CD4-positive, alpha-beta memory T cell (primary cell): ENCODE results near the gene NPLOC4. TPM values are rescaled to one million over a fixed set of nuclear protein-coding genes. Genes with fewer than 3 reads are reported as not detected.

Experiments used
- CTCF ChIA-PET: fragments of 350-600 bp; sonication (Branson Sonifier 250); formaldehyde crosslinking; loops from one replicate; lab custom pipeline; 2021; ENCODE audit warnings: inconsistent platforms; ENCODE audit not compliant: partially characterized antibody; lab: Charles Lee
- POLR2A ChIA-PET: fragments of 350-600 bp; sonication (Branson Sonifier 250); formaldehyde crosslinking; loops from one replicate; lab custom pipeline; 2021; ENCODE audit not compliant: partially characterized antibody; lab: Charles Lee
- DNase-seq, 5 donors: peaks; one replicate each; pipeline versions ENCODE4 v3.0.0 to v3.0.0-alpha.2; 2020 to 2022; ENCODE audit warnings: mixed read lengths in 1 of 5
- H3K27ac ChIP-seq: one replicate; pipeline ENCODE4 v1.7.0; 2013; ENCODE audit warnings: low read depth, low read length
- H3K27me3 ChIP-seq: 2 replicates; pipeline ENCODE4 v1.7.0; 2013; ENCODE audit warnings: mild to moderate bottlenecking, low read length, moderate library complexity; ENCODE audit not compliant: insufficient read depth
- H3K36me3 ChIP-seq: 2 replicates; pipeline ENCODE4 v1.7.0; 2013; ENCODE audit warnings: mild to moderate bottlenecking, low read length, moderate library complexity; ENCODE audit not compliant: insufficient read depth
- H3K4me1 ChIP-seq: 2 replicates; pipeline ENCODE4 v1.7.0; 2013; ENCODE audit warnings: mild to moderate bottlenecking, low read length, moderate library complexity; ENCODE audit not compliant: insufficient read depth
- H3K4me3 ChIP-seq, 2 donors: one replicate each; pipeline ENCODE4 v1.7.0; 2013; ENCODE audit warnings: low read length in 2 of 2, mild to moderate bottlenecking in 1 of 2
- H3K9me3 ChIP-seq, 2 donors: one replicate each; pipeline ENCODE4 v1.7.0; 2013; ENCODE audit warnings: low read length in 2 of 2, control low read depth in 1 of 2; ENCODE audit not compliant: control insufficient read depth in 1 of 2
- H3K27ac Mint-ChIP-seq, 7 donors: one replicate each; pipeline ENCODE4 v1.8.0; 2020 to 2021; ENCODE audit warnings: mixed read lengths in 7 of 7, mild to moderate bottlenecking in 6 of 7, inconsistent platforms in 3 of 7, moderate library complexity in 3 of 7
- H3K27me3 Mint-ChIP-seq, 2 donors: one replicate each; pipeline ENCODE4 v1.8.0; 2020 to 2021; ENCODE audit warnings: mixed read lengths in 2 of 2
- H3K36me3 Mint-ChIP-seq, 2 donors: one replicate each; pipeline ENCODE4 v1.8.0; 2020 to 2021; ENCODE audit warnings: mixed read lengths in 2 of 2, inconsistent platforms in 1 of 2, mild to moderate bottlenecking in 1 of 2
- H3K4me1 Mint-ChIP-seq, 4 donors: one replicate each; pipeline ENCODE4 v1.8.0; 2020 to 2021; ENCODE audit warnings: mixed read lengths in 4 of 4, mild to moderate bottlenecking in 1 of 4
- H3K4me3 Mint-ChIP-seq, 8 donors: one replicate each; pipeline ENCODE4 v1.8.0; 2020 to 2021; ENCODE audit warnings: mixed read lengths in 8 of 8, mild to moderate bottlenecking in 7 of 8, moderate library complexity in 6 of 8, inconsistent platforms in 3 of 8
- H3K9me3 Mint-ChIP-seq, 8 donors: one replicate each; pipeline ENCODE4 v1.8.0; 2020 to 2021; ENCODE audit warnings: mixed read lengths in 8 of 8, mild to moderate bottlenecking in 5 of 8, inconsistent platforms in 3 of 8, moderate library complexity in 1 of 8
- intact Hi-C: fragments of 100-400 bp; cut with micrococcal nuclease; formaldehyde crosslinking; loops from one replicate; pipeline ENCODE4 v1.15.1; 2023
- polyA plus RNA-seq, 2 donors: library from polyadenylated mRNA; unstranded; fragments of 300-500 nt; fragmentation: Illumina TruSeq; gene quantifications; one replicate each; pipeline ENCODE4 v1.2.3, GENCODE V29; 2021
- total RNA-seq, 2 experiments: library from RNA; stranded (reverse); gene quantifications; one replicate each; pipeline ENCODE4 v1.2.3, GENCODE V29; 2021

Gene NPLOC4
- total and polyA plus RNA-seq, 4 experiments from 2014 or later = 61.1 to 105 (median 80.8) TPM

DNA sequence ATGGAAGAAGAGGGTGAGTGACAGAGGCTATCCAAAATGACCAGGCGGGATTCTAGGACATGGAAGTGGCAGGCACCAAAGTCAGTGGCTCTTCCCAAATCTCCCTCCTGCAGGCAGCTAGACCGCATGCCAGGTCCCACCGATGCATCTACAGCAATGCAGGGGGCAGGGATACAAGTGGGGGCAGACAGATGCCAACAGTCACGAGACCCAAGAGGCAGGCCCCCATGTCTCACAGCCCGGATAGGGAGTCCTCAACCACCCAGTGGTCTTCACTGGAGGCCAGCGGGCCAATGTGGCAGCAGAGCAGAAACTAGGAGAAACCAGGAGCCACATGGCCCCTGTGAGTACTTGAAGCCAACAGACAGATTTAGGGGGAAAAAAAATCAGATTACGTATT is 20.0 kb downstream of the NPLOC4 start:
- H3K4me1 Mint-ChIP-seq = peaks cover 15 to 44% (median 21%) of the 10 kb centered on the region in 4 donors
- peaks cover 17% of the 10 kb centered on the region for H3K4me1 ChIP-seq
- intact Hi-C loops = no loop called here
- no peaks in the 10 kb centered on the region for H3K27me3 Mint-ChIP-seq
- ChIA-PET POLR2A (no interaction called here), CTCF (no interaction called here)
- H3K36me3 ChIP-seq = peaks cover 43% of the 10 kb centered on the region
- H3K36me3 Mint-ChIP-seq = peaks cover 48 to 62% of the 10 kb centered on the region in 2 donors
- H3K27ac ChIP-seq = no peak overlapping the region
- H3K4me3 Mint-ChIP-seq = no peak overlapping the region
- H3K27ac Mint-ChIP-seq = no peak overlapping the region
- H3K27me3 ChIP-seq = no peaks in the 10 kb centered on the region
- H3K9me3 Mint-ChIP-seq = no peaks in the 10 kb centered on the region
- no peak for DNase-seq
- H3K4me3 ChIP-seq = no peak overlapping the region
- no peaks in the 10 kb centered on the region for H3K9me3 ChIP-seq

DNA sequence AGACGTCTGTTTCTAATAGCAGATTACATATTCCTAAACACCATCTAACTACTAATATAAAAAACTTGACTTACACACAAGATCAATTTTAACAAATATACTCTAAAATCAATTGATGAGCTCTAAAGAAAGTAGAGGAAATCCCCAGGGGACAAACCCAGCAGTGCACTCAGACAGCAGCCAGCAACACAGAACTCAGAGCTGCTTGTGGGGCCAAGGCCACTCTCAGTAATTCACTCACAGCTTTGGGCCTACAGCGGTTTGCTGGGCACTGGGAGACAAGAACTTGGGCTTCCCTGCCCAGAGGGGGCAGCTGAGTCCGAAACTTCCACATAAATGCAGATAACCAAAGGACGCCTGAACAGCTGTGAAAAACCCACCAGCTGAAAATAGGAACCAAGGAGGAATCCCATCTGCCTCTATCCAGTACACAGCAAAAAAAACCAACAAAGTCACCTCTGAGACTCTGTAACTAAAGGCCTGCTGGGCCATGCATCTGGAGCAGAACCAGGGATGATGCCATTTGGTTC is 21.4 kb downstream of the NPLOC4 start:
- Mint-ChIP-seq H3K4me3 (peak overlapping the region in 2 of 8 donors; percentile 1 to 49), H3K27ac (peak overlapping the region in 4 of 7 donors; percentile 37 to 92 (median 63)), H3K9me3 (no peaks in the 10 kb centered on the region), H3K36me3 (peaks cover 35 to 49% of the 10 kb centered on the region in 2 donors), H3K27me3 (no peaks in the 10 kb centered on the region), H3K4me1 (peaks cover 15 to 36% (median 20%) of the 10 kb centered on the region in 4 donors)
- CTCF ChIA-PET = interaction anchor here (3.7 kb wide), 1 partner anchor 14 kb away, joined by 11 read pairs; no protein-coding TSS in a partner anchor
- Histone ChIP-seq H3K9me3 (no peaks in the 10 kb centered on the region), H3K27ac (no peak overlapping the region), H3K4me1 (peaks cover 17% of the 10 kb centered on the region), H3K27me3 (no peaks in the 10 kb centered on the region), H3K36me3 (peaks cover 34% of the 10 kb centered on the region), H3K4me3 (no peak overlapping the region)
- POLR2A ChIA-PET = no interaction called here
- DNase-seq = no peak
- intact Hi-C loops = no loop called here

DNA sequence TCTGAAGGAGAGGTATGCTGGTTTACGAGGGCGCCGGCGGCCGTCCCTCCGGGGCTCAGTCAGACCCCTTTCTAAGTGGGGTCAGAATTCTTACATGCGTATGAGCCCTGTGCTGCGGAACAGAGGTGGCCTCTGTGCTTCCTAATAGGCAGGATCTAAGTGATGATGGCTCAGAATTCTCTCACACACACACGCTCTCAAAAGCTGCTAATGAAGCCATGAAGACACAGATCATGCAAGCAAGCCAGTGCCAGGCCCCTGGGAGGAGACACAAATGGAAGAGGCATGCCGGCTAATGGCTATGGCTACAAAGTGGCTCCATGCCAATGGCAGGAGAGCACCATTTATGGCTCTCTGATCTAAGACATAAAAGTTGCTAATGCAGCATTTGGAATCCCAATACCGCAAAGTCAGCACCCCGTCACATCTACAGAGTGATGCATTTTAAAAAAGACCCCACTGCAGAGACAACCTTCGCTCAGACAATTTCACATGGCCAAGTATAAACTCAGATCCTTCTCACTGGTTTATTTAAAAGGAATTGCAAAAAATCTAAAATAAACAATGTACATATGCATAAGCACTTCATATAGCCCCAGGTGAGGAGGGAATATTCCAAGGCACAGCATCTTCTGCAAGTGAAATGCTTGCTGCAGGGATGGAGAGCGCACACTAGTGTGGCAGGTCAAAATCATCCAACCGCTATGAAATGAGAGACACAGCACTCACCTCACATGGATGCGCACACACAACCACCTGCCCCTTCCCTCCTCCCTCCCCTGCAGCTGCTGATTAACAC is 24.5 kb downstream of the NPLOC4 start:
- ChIA-PET CTCF (interaction anchor here (0.6 to 3.7 kb wide), 2 partner anchors 11 kb away, joined by 4 to 11 read pairs; no protein-coding TSS in a partner anchor), POLR2A (no interaction called here)
- H3K4me1 ChIP-seq = peaks cover 17% of the 10 kb centered on the region
- H3K27ac ChIP-seq = no peak overlapping the region
- H3K4me3 ChIP-seq = no peak overlapping the region
- H3K9me3 Mint-ChIP-seq = no peaks in the 10 kb centered on the region
- H3K27me3 Mint-ChIP-seq = no peaks in the 10 kb centered on the region
- H3K36me3 ChIP-seq = peaks cover 52% of the 10 kb centered on the region
- intact Hi-C loops = no loop called here
- no peaks in the 10 kb centered on the region for H3K27me3 ChIP-seq
- H3K9me3 ChIP-seq = no peaks in the 10 kb centered on the region
- H3K4me3 Mint-ChIP-seq = no peak overlapping the region
- no peak for DNase-seq
- peak overlapping the region in 3 of 7 donors; percentile 8 to 43 (median 42) for H3K27ac Mint-ChIP-seq
- peaks cover 37 to 57% of the 10 kb centered on the region in 2 donors for H3K36me3 Mint-ChIP-seq
- H3K4me1 Mint-ChIP-seq = peaks cover 15 to 32% (median 19%) of the 10 kb centered on the region in 4 donors

DNA sequence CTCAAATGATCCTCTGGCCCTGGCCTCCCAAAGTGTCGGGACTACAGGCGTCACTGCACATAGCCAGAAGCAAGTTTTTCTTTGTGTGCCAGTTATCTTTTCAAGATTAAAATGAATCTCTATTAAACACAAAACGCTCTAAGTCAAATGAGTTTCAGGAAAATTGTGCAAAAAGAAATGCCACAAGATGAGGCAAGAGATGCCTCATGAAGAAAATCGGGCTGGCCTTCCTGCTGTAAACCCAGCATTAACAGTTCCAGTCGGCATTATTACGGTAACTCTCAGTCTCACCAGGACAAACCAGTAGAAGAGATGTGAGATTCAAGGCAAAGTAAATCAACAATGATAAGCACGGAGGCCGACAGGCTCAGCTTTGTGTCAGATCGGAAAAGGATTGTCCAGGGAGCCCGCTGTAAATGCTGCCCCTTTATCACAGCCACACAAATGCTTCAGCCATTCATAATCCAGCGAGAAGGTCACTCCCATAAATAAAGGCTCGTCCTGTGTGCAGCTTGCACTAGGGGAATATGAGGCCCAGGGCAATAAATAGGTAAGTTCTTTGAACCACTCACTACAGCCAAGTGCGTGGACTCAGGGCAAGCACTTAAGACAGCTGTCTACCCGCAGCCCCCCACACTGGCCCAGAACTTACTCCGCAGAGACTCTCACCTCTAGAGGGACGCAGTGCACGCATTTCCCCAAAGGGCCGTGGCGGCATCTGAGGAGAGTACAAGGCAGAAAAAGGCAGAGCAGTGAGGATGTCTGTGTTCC is 27.2 kb downstream of the NPLOC4 start:
- no peaks in the 10 kb centered on the region for H3K27me3 ChIP-seq
- peaks cover 6 to 14% (median 10%) of the 10 kb centered on the region in 4 donors for H3K4me1 Mint-ChIP-seq
- no peak overlapping the region for H3K4me3 Mint-ChIP-seq
- H3K36me3 Mint-ChIP-seq = peaks cover 30 to 59% of the 10 kb centered on the region in 2 donors
- CTCF ChIA-PET = no interaction called here
- no peaks in the 10 kb centered on the region for H3K9me3 Mint-ChIP-seq
- POLR2A ChIA-PET = no interaction called here
- H3K27me3 Mint-ChIP-seq = no peaks in the 10 kb centered on the region
- no peak overlapping the region for H3K4me3 ChIP-seq
- intact Hi-C loops = no loop called here
- H3K36me3 ChIP-seq = peaks cover 61% of the 10 kb centered on the region
- peaks cover 5% of the 10 kb centered on the region for H3K4me1 ChIP-seq
- H3K9me3 ChIP-seq = no peaks in the 10 kb centered on the region
- H3K27ac ChIP-seq = no peak overlapping the region
- DNase-seq = no peak
- H3K27ac Mint-ChIP-seq = peak overlapping the region in 1 of 7 donors; percentile 12

DNA sequence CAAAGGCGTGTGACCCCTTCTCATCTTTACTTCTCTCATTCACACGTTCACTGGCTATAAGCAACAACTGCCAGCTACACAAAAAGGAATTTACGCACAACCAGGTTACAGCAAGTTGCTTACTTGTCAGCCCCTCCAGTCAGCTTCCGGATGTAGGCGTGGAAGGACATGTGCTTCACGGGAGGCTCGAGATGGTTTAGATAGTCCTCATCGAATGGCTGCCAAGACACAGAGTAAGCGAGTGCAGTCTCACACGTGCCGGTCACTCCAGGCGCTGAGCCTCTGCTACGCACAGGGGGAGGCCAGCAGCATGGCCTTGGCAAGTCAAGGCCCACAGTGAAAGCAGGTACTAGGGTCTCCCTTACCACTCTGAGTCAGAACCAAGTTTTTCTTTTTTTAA is 28.3 kb downstream of the NPLOC4 start:
- Mint-ChIP-seq H3K27me3 (no peaks in the 10 kb centered on the region), H3K27ac (no peak overlapping the region), H3K4me1 (peaks cover 0 to 8% (median 4%) of the 10 kb centered on the region in 4 donors), H3K36me3 (peaks cover 30 to 60% of the 10 kb centered on the region in 2 donors), H3K4me3 (no peak overlapping the region), H3K9me3 (no peaks in the 10 kb centered on the region)
- intact Hi-C loops = no loop called here
- POLR2A ChIA-PET = interaction anchor here (0.6 kb wide), 1 partner anchor 618 kb away, joined by 3 read pairs; no protein-coding TSS in a partner anchor
- no peaks in the 10 kb centered on the region for H3K27me3 ChIP-seq
- CTCF ChIA-PET = no interaction called here
- no peak overlapping the region for H3K27ac ChIP-seq
- peaks cover 64% of the 10 kb centered on the region for H3K36me3 ChIP-seq
- H3K4me1 ChIP-seq = no peaks in the 10 kb centered on the region
- H3K9me3 ChIP-seq = no peaks in the 10 kb centered on the region
- H3K4me3 ChIP-seq = no peak overlapping the region
- no peak for DNase-seq

DNA sequence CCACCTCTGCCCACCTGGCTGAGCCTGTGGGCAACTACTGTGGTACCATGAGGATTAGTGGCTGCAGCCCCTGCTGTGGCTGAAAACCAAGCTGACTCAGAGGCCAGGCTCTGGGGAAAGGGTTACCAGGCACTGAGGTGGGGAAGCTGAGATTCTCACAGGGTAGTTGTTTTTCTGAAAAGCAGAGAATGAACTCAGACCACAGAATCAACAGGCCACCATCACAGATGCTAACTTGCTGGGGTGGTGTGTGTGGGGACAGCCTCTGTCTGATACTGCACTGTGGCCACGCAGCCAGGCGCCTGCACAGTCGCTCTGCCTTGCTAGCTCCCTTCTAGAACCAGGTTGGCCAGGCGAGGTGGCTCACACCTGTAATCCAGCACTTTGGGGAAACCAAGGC is 28.8 kb downstream of the NPLOC4 start:
- POLR2A ChIA-PET = no interaction called here
- H3K36me3 Mint-ChIP-seq = peaks cover 27 to 59% of the 10 kb centered on the region in 2 donors
- CTCF ChIA-PET = interaction anchor here (0.8 kb wide), 1 partner anchor 12 kb away, joined by 3 read pairs; no protein-coding TSS in a partner anchor
- no peak overlapping the region for H3K27ac Mint-ChIP-seq
- Histone ChIP-seq H3K4me1 (no peaks in the 10 kb centered on the region), H3K9me3 (no peaks in the 10 kb centered on the region), H3K4me3 (no peak overlapping the region), H3K27ac (no peak overlapping the region), H3K36me3 (peaks cover 59% of the 10 kb centered on the region), H3K27me3 (no peaks in the 10 kb centered on the region)
- H3K4me1 Mint-ChIP-seq = peaks cover 0 to 4% (median 2%) of the 10 kb centered on the region in 4 donors
- no peak for DNase-seq
- no peak overlapping the region for H3K4me3 Mint-ChIP-seq
- H3K27me3 Mint-ChIP-seq = no peaks in the 10 kb centered on the region
- intact Hi-C loops = no loop called here
- no peaks in the 10 kb centered on the region for H3K9me3 Mint-ChIP-seq

DNA sequence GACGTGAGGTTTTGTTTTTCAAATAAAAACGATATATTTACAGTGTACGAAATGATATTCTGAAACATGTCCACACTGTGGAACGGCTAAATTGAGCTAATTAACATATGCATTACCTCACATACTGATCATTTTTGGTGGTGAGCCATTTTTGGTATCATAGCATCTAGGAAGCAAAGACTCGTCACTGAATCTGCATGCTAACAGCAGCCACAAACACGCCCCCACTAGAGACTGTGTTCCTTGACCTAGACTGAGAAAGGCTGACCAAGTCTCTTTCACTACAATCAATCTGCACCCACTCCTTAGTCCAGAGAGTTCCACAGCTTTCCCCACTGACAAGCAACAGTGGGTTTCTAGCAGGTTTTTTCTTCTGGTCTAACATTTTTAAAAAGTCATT is 29.5 kb downstream of the NPLOC4 start:
- Histone ChIP-seq H3K9me3 (no peaks in the 10 kb centered on the region), H3K4me1 (no peaks in the 10 kb centered on the region), H3K27ac (no peak overlapping the region), H3K4me3 (no peak overlapping the region), H3K36me3 (peaks cover 53% of the 10 kb centered on the region), H3K27me3 (no peaks in the 10 kb centered on the region)
- CTCF ChIA-PET = interaction anchor here (0.8 kb wide), 1 partner anchor 12 kb away, joined by 3 read pairs; no protein-coding TSS in a partner anchor
- no peaks in the 10 kb centered on the region for H3K9me3 Mint-ChIP-seq
- peaks cover 0 to 4% (median 2%) of the 10 kb centered on the region in 4 donors for H3K4me1 Mint-ChIP-seq
- no peak overlapping the region for H3K4me3 Mint-ChIP-seq
- H3K36me3 Mint-ChIP-seq = peaks cover 25 to 58% of the 10 kb centered on the region in 2 donors
- H3K27ac Mint-ChIP-seq = no peak overlapping the region
- intact Hi-C loops = no loop called here
- no peaks in the 10 kb centered on the region for H3K27me3 Mint-ChIP-seq
- DNase-seq = no peak
- POLR2A ChIA-PET = no interaction called here
